NCI-H187 treated with DMSO at 0.1 percent for 48 hours (cell line): Measurements from ENCODE around the gene NDUFAF8.
A peak's percentile ranks its signal among the peaks of the same experiment; 100 is the strongest.

Source experiments
- DNase-seq: peaks from one replicate; lab custom pipeline; 2025; lab: John Stamatoyannopoulos, UW

Gene NDUFAF8

DNA sequence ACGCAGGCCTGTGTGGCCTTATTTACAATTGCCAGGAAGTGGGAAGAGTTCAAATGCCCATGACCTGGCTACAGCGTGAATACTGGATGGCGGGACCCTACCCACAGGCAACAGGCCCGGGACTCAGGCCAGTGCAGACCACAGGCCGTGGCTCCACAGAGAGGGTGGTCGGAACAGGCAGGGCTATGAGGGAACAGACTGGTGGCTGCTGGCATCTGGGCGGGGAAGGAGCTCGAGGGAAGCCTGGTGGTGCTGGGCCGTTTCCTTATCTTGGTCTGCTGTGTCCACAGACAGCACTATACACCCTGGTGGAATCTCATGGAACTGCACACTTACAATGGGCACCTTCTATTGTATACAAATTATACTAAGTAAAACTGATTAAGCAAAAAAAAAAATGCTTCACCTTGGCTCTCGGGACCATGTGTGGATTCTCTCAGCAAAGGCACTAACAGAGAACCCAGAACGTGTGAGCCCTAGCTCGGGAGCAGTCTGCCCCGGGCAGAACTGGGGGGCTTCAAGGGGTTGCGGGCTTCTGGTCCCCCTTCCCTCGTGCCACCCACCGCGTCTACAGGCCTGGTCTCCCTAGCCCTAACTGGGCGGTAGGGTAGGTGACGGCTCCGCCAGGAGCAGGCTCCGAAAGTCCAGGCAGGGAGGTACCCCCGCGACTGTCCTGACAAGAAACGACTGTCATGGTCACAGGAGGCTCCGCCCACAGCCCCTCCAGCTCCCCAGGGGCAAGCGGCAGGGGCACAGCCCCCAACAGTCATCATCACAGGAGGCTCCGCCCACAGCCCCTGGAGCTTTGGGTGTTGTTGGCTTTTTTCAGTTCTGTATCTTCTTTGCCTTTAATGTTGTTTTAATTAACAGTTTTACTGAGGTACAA, 38.2 kb upstream of the NDUFAF8 start:
- no peak for DNase-seq

- DNase-seq: no peak
Observed at GRCh38 chr17:81202318-81202717, 36.8 kb upstream of the NDUFAF8 start.

GRCh38 chr17:81203136-81203535, 36.0 kb upstream of the NDUFAF8 start:
- DNase-seq: no peak

- no peak for DNase-seq
Observed at GRCh38 chr17:81204578-81204977, 34.5 kb upstream of the NDUFAF8 start.

GRCh38 chr17:81206166-81206565, 33.0 kb upstream of the NDUFAF8 start:
- DNase-seq: no peak

GRCh38 chr17:81206657-81207056, 32.5 kb upstream of the NDUFAF8 start:
- DNase-seq: no peak

DNA sequence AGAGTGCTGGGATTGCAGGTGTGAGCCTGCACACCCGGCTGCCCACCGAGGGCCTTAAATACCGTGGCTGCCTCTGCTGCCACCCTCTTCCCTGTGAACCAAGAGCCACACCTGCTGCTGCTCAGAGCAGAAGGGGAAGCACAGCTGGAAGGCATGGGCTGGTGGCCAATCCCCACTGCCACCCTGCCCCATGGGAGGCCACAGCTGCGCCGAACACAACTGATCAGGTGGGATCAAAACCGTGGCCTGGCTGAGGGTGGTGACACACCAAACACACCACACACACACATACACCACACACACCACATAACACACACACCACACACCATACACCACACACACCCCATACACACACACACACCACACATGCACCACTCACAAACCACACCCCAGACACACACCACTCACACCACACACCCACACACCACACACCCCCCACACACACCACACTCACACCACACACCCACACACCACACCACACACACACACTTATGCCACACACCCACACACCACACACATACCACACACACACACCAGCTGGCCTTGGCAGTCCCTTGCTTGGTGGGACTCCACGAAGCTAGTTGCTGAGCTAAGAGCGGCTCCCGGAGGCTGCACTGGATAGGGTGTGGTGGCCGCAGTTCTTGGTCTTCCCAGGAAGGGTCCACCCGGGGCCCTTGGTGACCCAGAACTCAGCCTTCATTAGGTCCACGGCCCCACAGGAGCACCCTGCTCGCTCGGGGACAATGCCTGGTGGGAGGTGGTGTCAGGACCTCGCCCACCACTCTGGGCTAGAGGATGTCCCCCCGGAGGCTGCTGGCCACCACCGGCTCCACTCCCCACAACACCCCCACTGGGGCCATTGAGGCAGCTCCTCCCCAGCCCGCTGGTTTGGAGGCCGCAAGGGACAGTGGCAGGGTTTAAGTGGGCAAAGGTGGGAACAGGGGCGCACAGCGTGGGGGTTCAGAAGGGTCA, 31.2 kb upstream of the NDUFAF8 start:
- no peak for DNase-seq

- no peak for DNase-seq
Observed at GRCh38 chr17:81208651-81209050, 30.5 kb upstream of the NDUFAF8 start.

DNA sequence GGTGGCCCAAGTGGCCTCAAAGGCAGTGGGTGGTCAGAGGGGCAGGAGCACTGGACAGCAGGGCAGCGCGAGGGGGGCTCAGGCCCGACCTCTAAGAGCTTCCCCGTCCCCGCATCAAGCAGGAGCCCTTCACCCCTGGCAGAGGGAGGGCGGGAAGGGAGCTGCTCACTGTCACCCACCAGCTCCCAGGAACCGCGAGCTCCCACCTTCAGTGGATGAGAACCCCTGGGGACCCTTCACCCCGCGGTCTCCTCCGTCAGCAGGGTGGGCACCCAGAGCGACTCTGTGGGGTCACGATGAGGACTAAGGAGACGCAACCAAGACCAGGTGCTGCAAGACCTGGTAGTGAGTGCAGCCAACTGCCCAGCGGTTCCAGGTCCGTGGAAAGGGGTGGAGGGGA, 30.0 kb upstream of the NDUFAF8 start:
- DNase-seq: no peak

DNA sequence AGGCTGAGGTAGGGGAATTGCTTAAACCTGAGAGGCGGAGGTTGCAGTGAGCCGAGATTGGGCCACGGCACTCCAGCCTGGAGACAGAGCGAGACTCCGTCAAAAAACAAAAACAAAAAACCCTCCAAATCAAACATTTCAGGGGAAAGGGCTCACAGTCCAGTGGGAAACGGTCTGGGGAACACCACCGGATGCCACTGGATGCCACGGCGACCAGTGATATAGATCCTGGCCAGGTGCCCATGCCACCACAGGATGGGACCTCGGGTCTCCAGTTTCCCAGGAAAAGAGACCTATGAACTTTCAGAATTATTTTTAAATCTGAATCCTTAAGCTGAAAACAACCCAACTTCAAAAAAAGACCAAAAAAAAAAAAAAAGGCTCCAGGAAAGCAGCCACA, 28.7 kb upstream of the NDUFAF8 start:
- no peak for DNase-seq

DNA sequence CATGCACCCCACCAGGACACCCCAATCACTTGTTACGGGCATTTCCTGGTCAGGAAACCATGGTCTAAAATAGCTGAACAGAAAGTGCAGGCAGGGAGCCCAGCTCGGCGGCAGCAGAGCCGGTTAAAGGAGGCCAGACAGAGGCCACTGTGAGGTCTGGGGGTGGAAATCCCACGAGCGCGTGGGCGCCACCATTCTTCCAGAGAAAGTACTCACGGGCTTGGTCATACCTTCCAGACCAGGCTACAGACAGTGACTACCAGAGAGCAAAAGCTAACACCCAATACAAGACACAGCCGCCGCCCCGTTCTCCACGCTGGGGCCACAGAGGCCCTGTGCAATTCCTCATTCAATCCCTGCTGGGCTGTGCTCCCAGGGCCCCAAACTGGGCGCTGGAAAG, 28.2 kb upstream of the NDUFAF8 start:
- DNase-seq: no peak

GRCh38 chr17:81212365-81212764, 26.8 kb upstream of the NDUFAF8 start:
- no peak for DNase-seq

- DNase-seq: no peak
Observed at GRCh38 chr17:81213978-81214377, 25.1 kb upstream of the NDUFAF8 start.

GRCh38 chr17:81217491-81217890, 21.6 kb upstream of the NDUFAF8 start:
- DNase-seq: no peak

- no peak for DNase-seq
Observed at GRCh38 chr17:81218459-81218858, 20.7 kb upstream of the NDUFAF8 start.

GRCh38 chr17:81218991-81219390, 20.1 kb upstream of the NDUFAF8 start:
- DNase-seq: no peak

GRCh38 chr17:81219476-81220180, 19.5 kb upstream of the NDUFAF8 start:
- no peak for DNase-seq

DNA sequence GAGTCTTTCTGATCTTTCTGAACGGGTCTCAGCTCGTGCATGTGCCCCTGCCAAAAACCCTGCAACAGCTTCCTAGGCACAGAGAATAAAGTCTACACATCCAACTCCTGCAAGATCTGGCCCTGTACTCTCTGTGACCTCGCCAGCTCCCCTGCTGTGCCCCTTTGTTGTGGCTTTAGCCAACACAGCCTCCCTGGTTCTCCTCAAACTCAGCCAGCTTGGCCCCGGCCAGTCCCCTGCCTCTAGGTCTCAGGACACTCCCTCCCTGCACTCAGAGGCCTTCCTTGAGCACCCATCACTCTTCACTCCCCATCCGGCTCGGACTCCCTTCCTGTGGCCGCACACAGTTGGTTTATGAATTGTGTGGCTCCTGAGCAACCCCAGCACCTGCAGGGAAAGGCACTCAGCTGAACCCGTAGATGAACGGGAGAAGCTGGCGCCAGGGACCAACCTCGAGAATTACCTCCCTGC, 17.7 kb upstream of the NDUFAF8 start:
- DNase-seq: no peak

- no peak for DNase-seq
Observed at GRCh38 chr17:81221842-81222619, 17.1 kb upstream of the NDUFAF8 start.

DNA sequence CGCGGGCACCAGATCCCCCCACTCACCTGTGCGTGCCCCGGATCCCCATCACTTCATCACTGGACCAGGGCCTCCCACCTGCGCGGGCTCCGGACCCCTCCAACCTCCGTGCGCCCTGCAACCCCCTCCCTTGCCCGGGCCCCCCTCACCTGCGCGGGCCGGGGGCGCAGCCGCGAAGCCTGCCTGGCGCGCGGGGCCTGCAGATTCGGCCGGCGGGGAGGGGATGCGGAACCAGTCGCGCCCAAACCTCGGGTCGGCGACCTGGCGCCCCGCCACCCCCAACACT, 16.6 kb upstream of the NDUFAF8 start:
- DNase-seq: no peak

GRCh38 chr17:81222906-81223761, 16.0 kb upstream of the NDUFAF8 start, which contains the start of gene CEP131:
TSS of gene CEP131 (minus strand) at chr17:81222965. CDS start at chr17:81220056, 2,909 bp downstream.
- peak; percentile 84 for DNase-seq
